Measurements from ENCODE around the gene ZSCAN16.
A peak's percentile ranks its signal among the peaks of the same experiment; 100 is the strongest.
"Not testable (repeated sequence)": the region's sequence is repeated elsewhere in the genome, so short reads cannot be mapped to it uniquely, and the experiment has no call there.

Gene ZSCAN16

GRCh38 chr6:28124350-28124970, at the start of gene ZSCAN16:
Gene ZSCAN16 (plus strand): TSS chr6:28124609. CDS start chr6:28125444, 835 bp downstream.
- peak; percentile 85 for DNase-seq

GRCh38 chr6:28078050-28078449, 46.4 kb upstream of the ZSCAN16 start:
- DNase-seq = no peak

- no peak for DNase-seq
Measured at GRCh38 chr6:28078836-28079235, 45.6 kb upstream of the ZSCAN16 start.

- not testable (repeated sequence) for DNase-seq
Measured at GRCh38 chr6:28080381-28080630, 44.1 kb upstream of the ZSCAN16 start, which contains the start of gene ZNF165. Gene ZNF165 (plus strand): TSS chr6:28080568. CDS start chr6:28085481, 4,913 bp downstream.

GRCh38 chr6:28080631-28081485, 43.6 kb upstream of the ZSCAN16 start:
- peak; percentile 96 for DNase-seq

GRCh38 chr6:28081486-28081751, 43.0 kb upstream of the ZSCAN16 start:
- DNase-seq = no peak

GRCh38 chr6:28082939-28083338, 41.5 kb upstream of the ZSCAN16 start:
- DNase-seq = no peak

- no peak for DNase-seq
Measured at GRCh38 chr6:28089054-28089453, 35.4 kb upstream of the ZSCAN16 start.

GRCh38 chr6:28090917-28091586, 33.4 kb upstream of the ZSCAN16 start:
- peak; percentile 47 for DNase-seq

GRCh38 chr6:28102222-28102621, 22.2 kb upstream of the ZSCAN16 start:
- DNase-seq = not testable (repeated sequence)

- DNase-seq = not testable (repeated sequence)
Measured at GRCh38 chr6:28102699-28103098, 21.7 kb upstream of the ZSCAN16 start.

GRCh38 chr6:28104392-28105244, 19.8 kb upstream of the ZSCAN16 start:
- DNase-seq = peak; percentile 88

- no peak for DNase-seq
Measured at GRCh38 chr6:28105245-28105639, 19.2 kb upstream of the ZSCAN16 start.

GRCh38 chr6:28107506-28107905, 16.9 kb upstream of the ZSCAN16 start:
- DNase-seq = no peak

GRCh38 chr6:28111964-28112363, 12.4 kb upstream of the ZSCAN16 start:
- no peak for DNase-seq

GRCh38 chr6:28115799-28116198, 8.6 kb upstream of the ZSCAN16 start:
- DNase-seq = no peak

- DNase-seq = no peak
Measured at GRCh38 chr6:28117386-28118050, 6.9 kb upstream of the ZSCAN16 start.

- no peak for DNase-seq
Measured at GRCh38 chr6:28118217-28118616, 6.2 kb upstream of the ZSCAN16 start.

- DNase-seq = no peak
Measured at GRCh38 chr6:28121876-28122275, 2.5 kb upstream of the ZSCAN16 start.

GRCh38 chr6:28122283-28122682, 2.1 kb upstream of the ZSCAN16 start:
- not testable (repeated sequence) for DNase-seq

- no peak for DNase-seq
Measured at GRCh38 chr6:28124971-28125353, 553 bp downstream of the ZSCAN16 start.

GRCh38 chr6:28125401-28125800, 992 bp downstream of the ZSCAN16 start:
- no peak for DNase-seq

- DNase-seq = no peak
Measured at GRCh38 chr6:28134015-28134414, 9.6 kb downstream of the ZSCAN16 start.

All from left hindlimb (tissue), 1 donor.